Activated B cell treated with CpG ODN at 0.5 μM for 24 hours (primary cell): Measurements from ENCODE around the gene TMEM119. TPM values are rescaled to one million over a fixed set of nuclear protein-coding genes. Genes with fewer than 3 reads are reported as not detected.

Experiments used
- ATAC-seq: fragments of 200-7000 bp; cut with Tn5 transposase; one replicate; pipeline ENCODE4 v1.10.0; 2021; ENCODE audit warnings: low read depth, mild to moderate bottlenecking, moderate library complexity
- CTCF ChIA-PET: fragments of 350-600 bp; sonication (Branson Sonifier 250); formaldehyde crosslinking; loops from one replicate; lab custom pipeline; 2021; ENCODE audit warnings: antibody characterized with exemption; lab: Charles Lee
- POLR2A ChIA-PET: fragments of 350-600 bp; sonication (Branson Sonifier 250); formaldehyde crosslinking; loops from one replicate; lab custom pipeline; 2021; ENCODE audit warnings: antibody characterized with exemption; lab: Charles Lee
- DNase-seq: peaks from one replicate; pipeline ENCODE4 v3.0.0; 2022
- H3K27ac Mint-ChIP-seq: one replicate; pipeline ENCODE4 v1.8.0; 2020; ENCODE audit warnings: mixed read lengths
- H3K27me3 Mint-ChIP-seq: one replicate; pipeline ENCODE4 v1.8.0; 2021; ENCODE audit warnings: mixed read lengths
- H3K36me3 Mint-ChIP-seq: one replicate; pipeline ENCODE4 v1.8.0; 2021; ENCODE audit warnings: low read depth, mixed read lengths
- H3K4me1 Mint-ChIP-seq: one replicate; pipeline ENCODE4 v1.8.0; 2021; ENCODE audit warnings: mixed read lengths
- H3K4me3 Mint-ChIP-seq: one replicate; pipeline ENCODE4 v1.8.0; 2020; ENCODE audit warnings: mild to moderate bottlenecking, mixed read lengths
- H3K9me3 Mint-ChIP-seq: one replicate; pipeline ENCODE4 v1.8.0; 2020; ENCODE audit warnings: mixed read lengths
- CTCF ChIP-seq: fragments of 200-600 bp; IDR thresholded peaks from one replicate; pipeline ENCODE4 v1.8.0; 2022; ENCODE audit warnings: antibody characterized with exemption, mild to moderate bottlenecking
- intact Hi-C: fragments of 100-400 bp; cut with micrococcal nuclease; formaldehyde crosslinking; loops from one replicate; pipeline ENCODE4 v1.15.1; 2024
- total RNA-seq: library from RNA; stranded (reverse); gene quantifications from 2 replicates; pipeline ENCODE4 v1.2.3, GENCODE V29; 2022

Gene TMEM119
- total RNA-seq, 1 donor from 2014 or later = not detected

- intact Hi-C loops = no loop called here
These were observed 7.3 kb upstream of the TMEM119 start for GRCh38 chr12:108605000-108605689.

GRCh38 chr12:108604208-108604941 lies 6.5 kb upstream of the TMEM119 start:
- Mint-ChIP-seq H3K36me3 (no peaks in the 10 kb centered on the region), H3K4me1 (no peaks in the 10 kb centered on the region), H3K4me3 (no peak overlapping the region), H3K27me3 (peaks cover 8% of the 10 kb centered on the region), H3K9me3 (no peaks in the 10 kb centered on the region), H3K27ac (no peak overlapping the region)
- ChIA-PET CTCF (interaction anchor here (0.8 kb wide), 1 partner anchor 13 kb away, joined by 3 read pairs; no protein-coding TSS in a partner anchor), POLR2A (no interaction called here)
- ATAC-seq = no peak
- no peak for TF ChIP-seq CTCF
- intact Hi-C loops = no loop called here
- no peak for DNase-seq

More at GRCh38 chr12:108605000-108605689, 7.3 kb upstream of the TMEM119 start:
- Mint-ChIP-seq H3K4me1 (no peaks in the 10 kb centered on the region), H3K4me3 (no peak overlapping the region), H3K36me3 (no peaks in the 10 kb centered on the region), H3K27ac (no peak overlapping the region), H3K9me3 (no peaks in the 10 kb centered on the region), H3K27me3 (peaks cover 8% of the 10 kb centered on the region)
- CTCF ChIA-PET = interaction anchor here (0.5 kb wide), 1 partner anchor 933 kb away, joined by 3 read pairs; no protein-coding TSS in a partner anchor
- TF ChIP-seq CTCF = no peak
- POLR2A ChIA-PET = interaction anchor here (0.6 kb wide), 1 partner anchor 31 kb away, joined by 7 read pairs; no protein-coding TSS in a partner anchor
- DNase-seq (no peak), ATAC-seq (peak; percentile 37)

GRCh38 chr12:108603743-108604142 lies 5.9 kb upstream of the TMEM119 start:
- ChIA-PET CTCF (interaction anchor here (0.8 kb wide), 1 partner anchor 14 kb away, joined by 3 read pairs; no protein-coding TSS in a partner anchor), POLR2A (no interaction called here)
- intact Hi-C loops = no loop called here
- TF ChIP-seq CTCF = no peak
- ATAC-seq = no peak
- no peak for DNase-seq
- Mint-ChIP-seq H3K27me3 (peaks cover 8% of the 10 kb centered on the region), H3K4me3 (no peak overlapping the region), H3K4me1 (no peaks in the 10 kb centered on the region), H3K27ac (no peak overlapping the region), H3K9me3 (no peaks in the 10 kb centered on the region), H3K36me3 (no peaks in the 10 kb centered on the region)

- DNase-seq (no peak), ATAC-seq (no peak)
- ChIA-PET POLR2A (no interaction called here), CTCF (no interaction called here)
- Mint-ChIP-seq H3K9me3 (no peaks in the 10 kb centered on the region), H3K4me1 (no peaks in the 10 kb centered on the region), H3K27ac (no peak overlapping the region), H3K4me3 (no peak overlapping the region), H3K36me3 (no peaks in the 10 kb centered on the region), H3K27me3 (peaks cover 3% of the 10 kb centered on the region)
- no peak for TF ChIP-seq CTCF
- intact Hi-C loops = no loop called here
These were observed 5.3 kb upstream of the TMEM119 start for GRCh38 chr12:108602976-108603704.
